HepG2 (cell line): Measurements from ENCODE around the gene HNRNPA0. TPM values are rescaled to one million over a fixed set of nuclear protein-coding genes. Genes with fewer than 3 reads are reported as not detected.

ENCODE experiments used
- ATAC-seq: fragments of 200-7000 bp; cut with Tn5 transposase; 3 replicates; pipeline ENCODE4 v1.9.1; 2020; ENCODE audit warnings: mild to moderate bottlenecking, moderate library complexity
- BruUV-seq: library from RNA; stranded (reverse); fragments of 400-500 nt; replicated peaks from 2 replicates; lab custom pipeline; 2021; lab: Mats Ljungman, UMichigan
- CTCF ChIA-PET: fragments of 300-600 bp; formaldehyde crosslinking; extraction: SDS; loops from one replicate; lab custom pipeline; 2021; ENCODE audit warnings: low total read pairs, inconsistent platforms, low intra/inter-chr PET ratio; lab: Yijun Ruan, JAX
- POLR2A ChIA-PET: fragments of 350-600 bp; sonication (Branson Sonifier 250); formaldehyde crosslinking; loops from one replicate; lab custom pipeline; 2020; ENCODE audit warnings: antibody characterized with exemption, inconsistent platforms; lab: Yijun Ruan, JAX
- DNase-seq: peaks from one replicate; pipeline ENCODE4 v3.0.0-alpha.2; 2015; ENCODE audit warnings: low spot score
- FAIRE-seq: peaks from 3 replicates; lab custom pipeline; 2011; peaks lifted over from hg19 to GRCh38; lab: Jason Lieb, UNC
- H2AFZ ChIP-seq: one replicate; pipeline ENCODE4 v1.6.1; 2011; ENCODE audit warnings: low read length, inconsistent platforms
- H3K27ac ChIP-seq: fragments of 300-600 bp; 3 replicates; pipeline ENCODE4 v1.8.0; 2011; ENCODE audit warnings: mixed run types, mild to moderate bottlenecking, mixed read lengths, low read length, inconsistent platforms; ENCODE audit not compliant: insufficient read depth; ENCODE audit errors: extremely low read length
- H3K27me3 ChIP-seq, 2 experiments: fragments of 200-600 bp in 1 of 2; 2 replicates in 1 of 2; 3 replicates in 1 of 2; pipeline versions ENCODE4 v1.6.0 to v1.8.0; 2011; ENCODE audit warnings: low read length in 2 of 2, mild to moderate bottlenecking in 2 of 2, moderate library complexity in 2 of 2, inconsistent platforms in 1 of 2; ENCODE audit not compliant: insufficient read depth in 2 of 2, control insufficient read depth in 1 of 2
- H3K36me3 ChIP-seq, 2 experiments: fragments of 200-600 bp in 1 of 2; replicated peaks in 1 of 2; 2 replicates in 1 of 2; 3 replicates in 1 of 2; pipeline versions ENCODE4 v1.5.1 to v1.8.0; 2011; ENCODE audit warnings: low read length in 2 of 2, inconsistent platforms in 1 of 2; ENCODE audit not compliant: insufficient read depth in 2 of 2, control insufficient read depth in 1 of 2
- H3K4me1 ChIP-seq: 2 replicates; pipeline ENCODE4 v1.5.1; 2012; ENCODE audit warnings: low read length, inconsistent platforms; ENCODE audit not compliant: insufficient read depth
- H3K4me2 ChIP-seq: 2 replicates; pipeline ENCODE4 v1.6.0; 2011; ENCODE audit warnings: low read depth, low read length, inconsistent platforms
- H3K4me3 ChIP-seq, 3 experiments: fragments of 200-600 bp in 1 of 3; sonication (generic), shearing (Covaris generic) in 1 of 3; replicated peaks in 1 of 3; 2 replicates each; pipeline ENCODE4 v1.5.1; 2011 to 2016; ENCODE audit warnings: low read length in 3 of 3, inconsistent platforms in 2 of 3, low read depth in 2 of 3, mild to moderate bottlenecking in 2 of 3, control low read depth in 1 of 3, mixed read lengths in 1 of 3; ENCODE audit not compliant: insufficient read depth in 1 of 3
- H3K79me2 ChIP-seq: one replicate; pipeline ENCODE4 v1.6.1; 2011; ENCODE audit warnings: low read length, inconsistent platforms; ENCODE audit not compliant: insufficient read depth
- H3K9ac ChIP-seq: 2 replicates; pipeline ENCODE4 v1.6.0; 2011; ENCODE audit warnings: mild to moderate bottlenecking, low read depth, low read length, inconsistent platforms; ENCODE audit not compliant: insufficient read depth
- H3K9me3 ChIP-seq: 2 replicates; pipeline ENCODE4 v1.5.1; 2012; ENCODE audit warnings: mild to moderate bottlenecking, low read length
- H4K20me1 ChIP-seq: 2 replicates; pipeline ENCODE4 v1.6.0; 2011; ENCODE audit warnings: inconsistent platforms, mild to moderate bottlenecking, low read length, moderate library complexity; ENCODE audit not compliant: insufficient read depth
- ATF7 ChIP-seq, 2 experiments: fragments of 450-650 bp in 1 of 2; sonication (generic) in 1 of 2; formaldehyde crosslinking in 1 of 2; IDR thresholded peaks; 2 replicates each; pipeline versions ENCODE4 v1.4.0 to v1.6.1; 2016 to 2020; ENCODE audit warnings: antibody characterized with exemption in 1 of 2, mild to moderate bottlenecking in 1 of 2, missing genetic modification reagents in 1 of 2
- CAMTA2 ChIP-seq: sonication (generic); formaldehyde crosslinking; IDR thresholded peaks from 2 replicates; pipeline ENCODE4 v1.4.0; 2020; ENCODE audit warnings: mild to moderate bottlenecking, missing genetic modification reagents, borderline replicate concordance
- LRRFIP1 ChIP-seq: sonication (generic); formaldehyde crosslinking; conservative IDR thresholded peaks from 2 replicates; pipeline ENCODE4 v1.4.0; 2020; ENCODE audit warnings: missing genetic modification reagents
- TEAD2 ChIP-seq: sonication (generic); formaldehyde crosslinking; IDR thresholded peaks from 2 replicates; pipeline ENCODE4 v1.9.0; 2021; ENCODE audit warnings: missing genetic modification reagents
- UBTF ChIP-seq: sonication (generic); formaldehyde crosslinking; IDR thresholded peaks from 2 replicates; pipeline ENCODE4 v1.4.0; 2020; ENCODE audit warnings: mild to moderate bottlenecking, missing genetic modification reagents
- ZNF720 ChIP-seq: sonication (generic); formaldehyde crosslinking; IDR thresholded peaks from 2 replicates; pipeline ENCODE4 v1.4.0; 2020; ENCODE audit warnings: missing genetic modification reagents
- WGBS: methylation state at CpG from one replicate; pipeline ENCODE4 v1.1.6; 2017; ENCODE audit warnings: low lambda C conversion rate; 5-methylcytosine and 5-hydroxymethylcytosine counted together
- in situ Hi-C: cut with HindIII; loops from 2 replicates; pipeline ENCODE4 v1.10.0; 2017; ENCODE audit warnings: low pct_unique_long_range_greater_than_20kb; ENCODE audit not compliant: extremely low pct_ligation_motif_present
- intact Hi-C: fragments of 100-400 bp; cut with micrococcal nuclease; formaldehyde crosslinking; loops from one replicate; pipeline ENCODE4 v1.10.0; 2022; ENCODE audit not compliant: unreplicated experiment
- polyA plus RNA-seq, 8 experiments: library from polyadenylated mRNA; depleted of rRNA in 3 of 8; stranded (reverse) in 7 of 8; unstranded in 1 of 8; fragments of >200 nt; fragmentation: Illumina TruSeq in 4 of 8; extraction: Trizol in 4 of 8; gene quantifications; 2 replicates each; pipeline versions ENCODE4 v1.2.1 to v1.2.3, GENCODE V29; 2011 to 2016; ENCODE audit warnings: low read depth in 4 of 8, missing spikeins in 1 of 8, mixed read lengths in 1 of 8; ENCODE audit not compliant: insufficient read depth in 1 of 8
- total RNA-seq, 5 experiments: library from RNA; depleted of rRNA; stranded (reverse); fragments of >200 nt; fragmentation: Illumina TruSeq; extraction: Trizol; gene quantifications; 2 replicates each; pipeline ENCODE4 v1.2.3, GENCODE V29; 2016; ENCODE audit warnings: low read depth in 1 of 5

Gene HNRNPA0
- total and polyA plus RNA-seq, 2 of the 13 experiments (the other 11 are each of a cell fraction or from before 2014, with no cell fraction given): 9.0 to 12.9 TPM

DNA sequence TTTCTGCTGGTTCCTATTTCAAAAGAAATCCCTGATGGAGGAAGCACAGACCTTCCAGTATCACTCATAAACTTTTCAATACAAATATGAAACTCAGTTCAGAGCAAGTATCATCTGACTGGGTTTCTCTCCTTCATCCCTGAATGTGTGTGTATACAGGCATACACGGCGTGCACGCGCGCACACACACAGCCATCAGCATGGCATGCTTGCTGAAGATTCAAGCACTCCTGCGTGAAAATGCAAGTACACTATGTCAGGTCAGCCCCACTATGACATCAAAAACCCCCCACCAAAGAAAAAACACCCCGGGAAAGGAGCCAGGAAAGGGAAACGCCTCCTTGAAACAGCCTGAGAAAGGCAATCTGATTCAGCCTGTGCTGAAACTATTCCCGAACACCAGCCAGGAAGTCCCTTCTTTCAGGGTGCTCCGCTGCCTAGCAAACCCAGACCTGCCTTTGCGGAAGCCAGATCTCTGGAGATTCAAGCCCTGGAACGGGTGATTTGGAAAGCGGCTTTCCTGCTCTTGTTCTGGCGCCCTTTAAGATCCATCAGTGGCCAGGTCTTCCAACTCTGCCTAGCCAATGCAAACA, 19.1 kb downstream of the HNRNPA0 start:
- ATAC-seq (peak; percentile 71), DNase-seq (no peak), FAIRE-seq (no peak)
- H3K4me3 ChIP-seq: peak overlapping the region; percentile 36 to 56 (median 46)
- H3K36me3 ChIP-seq: no peaks in the 10 kb centered on the region
- in situ Hi-C loops: loop anchor here (5.0 kb wide), 1 partner anchor 73 kb away; no protein-coding TSS in a partner anchor
- H3K27me3 ChIP-seq: peaks cover 2 to 42% of the 10 kb centered on the region in 2 experiments; a peak in 4 of 5 replicates
- peak overlapping the region; percentile 77 for H2AFZ ChIP-seq
- ChIA-PET POLR2A (interaction anchor here (1.0 kb wide), 1 partner anchor 19 kb away, joined by 3 read pairs; the partner anchor contains the start of gene HNRNPA0), CTCF (interaction anchor here (1.6 kb wide), 1 partner anchor 75 kb away, joined by 4 read pairs; no protein-coding TSS in a partner anchor)
- WGBS: 6% methylated on average over 11 of the region's 14 CpGs
- TF ChIP-seq UBTF (CRISPR knock-in tag) (0 out of 2 replicates have a peak, but pooled peaks have one; percentile 31), ZNF720 (CRISPR knock-in tag) (no peak), TEAD2 (CRISPR knock-in tag) (no peak), CAMTA2 (CRISPR knock-in tag) (no peak), LRRFIP1 (CRISPR knock-in tag) (no peak), ATF7 (IDR thresholded peaks at IDR 0.05) (no peak), ATF7 (CRISPR knock-in tag; IDR thresholded peaks at IDR 0.05) (no peak)
- no peaks in the 10 kb centered on the region for H3K79me2 ChIP-seq
- intact Hi-C loops: no loop called here
- BruUV-seq: no TSS peak
- no peak overlapping the region for H3K9ac ChIP-seq
- no peak overlapping the region for H3K27ac ChIP-seq
- peaks cover 20% of the 10 kb centered on the region for H3K4me1 ChIP-seq
- H3K4me2 ChIP-seq: peak overlapping the region; percentile 92
- no peaks in the 10 kb centered on the region for H4K20me1 ChIP-seq
- no peaks in the 10 kb centered on the region for H3K9me3 ChIP-seq
